HK-2 (cell line): ENCODE data around the gene BAHCC1.

ENCODE experiments used
- DNase-seq: peaks from one replicate; pipeline ENCODE4 v3.0.0-alpha.2; 2018; ENCODE audit not compliant: unreplicated experiment

BAHCC1 gene

DNA sequence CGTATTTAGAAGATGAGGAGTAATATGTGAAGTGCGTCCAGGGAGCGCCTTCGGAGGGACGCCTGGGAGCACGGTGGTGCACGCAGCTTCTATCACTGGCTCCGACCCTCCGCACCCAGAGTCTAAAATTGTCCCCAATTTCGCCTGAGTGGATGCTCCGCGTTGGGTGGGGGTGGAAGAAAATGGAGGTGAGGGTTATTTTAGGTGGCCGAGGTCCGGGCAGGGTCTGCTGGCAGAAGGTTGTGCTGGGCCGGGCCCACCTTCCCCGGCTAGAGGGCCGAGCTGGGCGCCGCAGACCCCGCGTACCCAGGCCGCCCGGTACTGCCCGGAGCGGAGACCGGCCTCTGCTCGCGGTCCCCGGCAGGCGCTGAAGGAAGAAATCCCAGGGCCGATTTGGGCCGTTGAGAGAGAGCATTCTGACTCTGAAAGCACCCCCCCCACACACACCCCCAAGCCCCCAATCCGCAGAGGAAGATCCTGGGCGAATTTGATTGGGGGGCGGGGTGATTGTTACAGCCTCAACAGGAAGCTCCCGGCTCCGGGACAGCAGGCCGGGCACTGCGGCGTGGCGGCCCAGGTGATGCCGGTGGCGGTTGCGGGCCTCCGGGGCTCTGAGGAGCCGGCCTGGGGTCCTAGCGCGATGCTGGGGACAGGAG, 3.0 kb downstream of the BAHCC1 start:
- DNase-seq = no peak

DNA sequence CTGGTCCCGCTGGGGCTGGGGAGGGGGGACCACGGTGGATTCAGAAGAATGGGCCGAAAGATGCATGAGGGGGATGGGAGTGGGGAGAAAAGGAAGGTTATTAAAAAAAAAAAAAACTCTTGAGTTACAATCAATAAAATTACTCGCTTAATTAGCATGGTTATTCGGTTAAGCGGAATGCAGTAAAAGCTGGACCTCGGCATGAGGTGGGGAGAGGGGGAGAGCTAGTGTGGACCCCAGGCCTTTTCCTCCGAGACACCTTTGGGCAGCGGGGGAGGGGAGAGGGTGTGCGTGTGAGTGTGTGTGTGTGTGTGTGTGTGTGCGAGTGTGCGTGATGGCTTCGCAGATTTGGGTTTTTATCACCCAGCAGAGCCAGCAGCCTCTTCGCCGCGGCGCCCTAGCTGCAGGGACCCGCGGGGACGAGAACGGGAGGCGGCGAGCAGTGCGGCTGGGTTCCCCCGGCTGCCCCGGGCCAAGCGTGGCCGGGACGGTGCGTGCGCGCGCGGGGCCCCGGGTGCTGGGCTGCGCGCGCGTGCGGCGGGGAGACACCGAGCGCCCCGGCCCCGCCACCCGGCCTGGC, 3.7 kb downstream of the BAHCC1 start:
- no peak for DNase-seq

DNA sequence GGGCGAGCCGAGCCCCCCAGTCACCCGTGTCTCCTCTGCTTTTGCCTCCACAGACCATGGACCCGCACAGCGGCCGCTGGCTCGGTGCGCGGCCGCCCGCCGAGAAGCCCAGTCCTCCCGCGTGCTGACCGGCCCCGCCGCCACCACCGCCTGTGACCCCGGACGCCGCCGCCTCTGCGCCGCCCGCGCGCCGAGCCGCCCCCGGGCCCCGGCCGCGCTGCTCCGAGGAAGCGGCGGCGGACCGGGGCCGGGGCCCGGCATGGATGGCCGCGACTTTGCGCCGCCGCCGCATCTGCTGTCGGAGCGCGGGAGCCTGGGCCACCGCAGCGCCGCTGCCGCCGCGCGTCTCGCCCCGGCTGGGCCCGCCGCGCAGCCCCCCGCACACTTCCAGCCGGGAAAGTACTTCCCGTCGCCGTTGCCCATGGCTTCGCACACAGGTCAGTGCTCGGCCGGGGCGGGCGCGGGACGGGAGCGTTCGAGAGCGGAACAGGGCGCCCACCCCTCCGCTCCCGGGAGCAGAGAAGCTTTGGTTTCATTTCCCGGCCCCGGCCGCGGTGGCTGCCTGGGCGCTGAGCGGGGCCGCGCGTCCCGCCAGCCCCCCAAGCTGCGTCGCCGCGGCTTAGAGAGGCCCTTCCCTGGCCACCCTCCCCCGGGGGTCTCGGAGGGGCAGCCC, 4.4 kb downstream of the BAHCC1 start:
- no peak for DNase-seq

DNA sequence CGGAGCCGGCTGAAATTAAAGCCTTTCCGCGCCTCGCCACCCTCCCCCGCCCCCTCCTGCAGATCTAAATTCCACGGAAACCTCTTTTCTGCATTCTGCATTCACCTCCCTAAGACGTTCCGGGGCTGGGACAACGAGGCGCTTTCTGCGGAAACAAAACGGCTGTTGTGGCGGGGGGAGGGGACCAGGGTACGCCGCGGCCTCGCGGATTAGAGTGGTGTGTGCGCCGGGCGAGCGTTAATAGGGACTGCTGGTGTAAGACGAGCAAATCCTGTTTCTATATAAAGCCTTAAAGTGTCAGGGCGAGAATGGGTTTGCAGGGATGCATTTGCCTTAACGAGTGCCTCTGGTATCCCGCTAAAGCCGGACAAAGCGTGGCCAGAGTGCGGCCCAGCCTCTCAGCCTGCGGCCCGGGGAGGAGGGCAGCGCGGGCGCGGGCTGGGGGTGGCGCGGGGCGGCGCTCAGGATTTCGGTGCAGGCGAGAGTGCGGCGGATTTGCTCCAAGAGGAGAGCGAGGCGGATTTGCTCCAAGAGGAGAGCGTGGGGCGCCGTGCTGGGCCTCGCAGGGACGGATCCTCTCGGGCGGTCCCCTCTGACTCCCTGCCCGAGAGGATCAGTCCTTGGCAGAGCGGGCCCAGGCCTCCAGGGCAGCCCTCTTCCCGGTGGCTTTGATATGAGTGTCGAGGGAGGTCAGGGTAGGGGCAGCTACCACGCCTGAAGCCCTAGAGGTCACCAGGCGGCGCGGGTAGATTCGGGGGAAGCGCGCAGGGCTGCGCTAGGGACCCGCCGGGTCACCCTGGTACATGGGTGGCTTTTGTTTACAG, 5.1 kb downstream of the BAHCC1 start:
- no peak for DNase-seq

DNA sequence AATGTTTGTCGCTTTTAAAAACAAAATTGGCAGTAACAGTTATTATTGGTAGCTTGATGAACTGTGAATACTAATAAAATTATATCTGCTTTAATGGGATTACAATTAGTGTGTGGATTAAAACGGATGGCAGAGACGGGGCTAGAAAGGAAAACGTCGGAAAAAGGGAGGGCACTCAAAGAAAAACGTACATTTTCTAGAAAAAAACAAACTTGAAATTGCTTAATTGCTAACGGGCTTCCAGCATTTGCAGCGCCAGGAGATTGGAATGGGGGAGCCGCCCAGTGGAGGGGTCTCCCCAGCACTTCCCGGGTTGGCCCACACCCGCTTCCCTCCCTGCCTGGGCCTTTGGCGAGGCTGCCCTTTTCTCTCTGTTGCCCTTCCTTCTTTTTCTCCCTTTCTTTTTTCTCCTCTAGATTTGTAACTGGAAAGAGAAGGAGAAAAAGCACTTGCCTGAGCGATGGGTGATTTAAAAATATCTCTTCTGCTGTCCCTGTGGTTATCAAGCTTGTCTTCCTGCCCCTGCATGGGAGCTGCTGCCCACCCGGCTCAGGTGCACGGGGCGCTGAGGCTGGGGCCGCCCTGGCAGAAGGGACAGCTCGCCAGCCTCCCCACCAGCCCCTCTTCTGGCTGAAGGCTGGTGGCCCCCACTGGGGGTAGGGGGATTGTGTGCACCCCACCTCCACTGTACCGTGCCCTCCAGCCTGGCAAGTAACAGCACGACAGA, 5.9 kb downstream of the BAHCC1 start:
- no peak for DNase-seq

DNA sequence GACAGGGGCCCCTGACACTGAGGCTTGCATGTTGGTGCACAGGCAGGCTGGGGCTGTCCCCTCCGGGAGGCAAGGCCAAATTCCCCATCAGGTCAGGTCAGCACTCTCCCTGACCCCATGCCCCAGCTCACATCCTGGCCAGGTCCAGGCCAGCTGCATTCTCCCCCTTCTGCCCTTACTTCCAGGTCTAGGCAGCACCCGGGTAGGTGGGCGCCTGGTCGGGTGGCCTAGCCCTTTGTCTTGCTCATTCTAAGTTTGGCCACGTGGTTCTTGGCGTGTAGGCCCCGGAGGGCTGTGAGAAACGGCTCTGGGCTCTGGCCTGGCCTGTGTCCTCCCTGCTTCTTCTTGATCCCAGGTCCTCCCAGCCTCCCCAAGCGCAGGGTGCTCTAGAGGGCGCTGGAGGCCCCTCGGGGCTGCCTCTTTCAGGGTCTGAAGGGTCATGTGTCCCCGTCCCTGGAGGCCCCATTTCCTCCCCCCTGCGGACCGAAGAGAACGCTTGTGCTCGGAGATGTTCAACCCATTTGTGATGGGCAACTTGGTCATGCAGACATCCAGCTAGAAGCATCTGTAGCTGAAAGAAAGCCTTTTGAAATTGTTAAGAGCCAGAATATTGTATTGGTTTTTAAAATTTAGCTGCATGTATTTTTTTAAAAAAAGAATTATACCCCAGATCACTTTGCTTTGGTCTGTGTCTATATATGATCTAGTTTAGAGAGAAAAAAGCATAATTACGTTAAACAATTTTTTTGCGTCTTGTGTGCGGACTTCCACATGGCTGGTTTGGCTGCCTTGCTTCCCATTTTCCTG, 6.7 kb downstream of the BAHCC1 start:
- no peak for DNase-seq

DNA sequence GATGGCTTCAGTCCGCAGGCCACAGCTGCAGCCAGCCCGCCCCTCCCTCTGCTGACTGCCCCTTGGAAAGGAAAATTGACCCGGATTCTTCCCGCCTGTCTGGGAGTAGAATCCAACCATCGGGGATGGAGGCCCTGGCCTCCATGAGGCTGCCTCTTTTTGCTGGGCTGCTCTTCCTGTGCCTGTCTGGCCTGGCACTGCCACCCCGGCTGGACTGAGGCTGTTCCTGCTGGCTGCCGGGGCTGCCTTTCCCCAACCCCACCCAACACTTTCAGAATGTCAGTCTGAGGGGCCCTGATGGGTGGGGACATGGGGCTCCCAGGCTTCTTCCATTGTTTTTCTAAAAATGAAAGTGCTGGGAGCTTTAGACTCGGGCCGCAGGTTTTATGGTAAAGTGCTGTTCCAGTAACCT, 7.3 kb downstream of the BAHCC1 start:
- DNase-seq = no peak

DNA sequence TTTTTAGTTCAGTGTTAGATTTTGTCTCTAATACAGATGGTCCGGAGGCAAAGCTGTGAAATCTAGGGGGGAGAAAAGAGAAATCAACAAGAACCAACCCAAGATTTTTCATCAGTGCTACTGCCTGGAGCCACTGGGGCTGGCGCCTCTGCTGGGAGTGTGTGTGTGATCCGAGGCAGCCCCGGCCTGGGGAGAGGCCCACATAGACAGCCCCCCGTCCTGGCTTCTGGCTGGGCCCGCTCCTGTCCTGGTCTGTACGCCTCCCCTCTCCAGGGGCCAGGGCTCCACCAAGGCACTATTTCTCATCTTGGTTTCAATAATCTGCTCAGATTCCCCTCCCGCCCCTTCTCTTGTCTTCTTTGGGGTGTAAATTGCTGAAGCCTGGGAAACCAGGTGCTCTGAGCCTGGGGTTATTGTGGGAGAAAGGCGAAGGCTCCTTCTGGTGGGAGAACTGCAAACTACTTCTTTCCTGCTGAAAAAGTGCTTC, 7.8 kb downstream of the BAHCC1 start:
- no peak for DNase-seq

DNA sequence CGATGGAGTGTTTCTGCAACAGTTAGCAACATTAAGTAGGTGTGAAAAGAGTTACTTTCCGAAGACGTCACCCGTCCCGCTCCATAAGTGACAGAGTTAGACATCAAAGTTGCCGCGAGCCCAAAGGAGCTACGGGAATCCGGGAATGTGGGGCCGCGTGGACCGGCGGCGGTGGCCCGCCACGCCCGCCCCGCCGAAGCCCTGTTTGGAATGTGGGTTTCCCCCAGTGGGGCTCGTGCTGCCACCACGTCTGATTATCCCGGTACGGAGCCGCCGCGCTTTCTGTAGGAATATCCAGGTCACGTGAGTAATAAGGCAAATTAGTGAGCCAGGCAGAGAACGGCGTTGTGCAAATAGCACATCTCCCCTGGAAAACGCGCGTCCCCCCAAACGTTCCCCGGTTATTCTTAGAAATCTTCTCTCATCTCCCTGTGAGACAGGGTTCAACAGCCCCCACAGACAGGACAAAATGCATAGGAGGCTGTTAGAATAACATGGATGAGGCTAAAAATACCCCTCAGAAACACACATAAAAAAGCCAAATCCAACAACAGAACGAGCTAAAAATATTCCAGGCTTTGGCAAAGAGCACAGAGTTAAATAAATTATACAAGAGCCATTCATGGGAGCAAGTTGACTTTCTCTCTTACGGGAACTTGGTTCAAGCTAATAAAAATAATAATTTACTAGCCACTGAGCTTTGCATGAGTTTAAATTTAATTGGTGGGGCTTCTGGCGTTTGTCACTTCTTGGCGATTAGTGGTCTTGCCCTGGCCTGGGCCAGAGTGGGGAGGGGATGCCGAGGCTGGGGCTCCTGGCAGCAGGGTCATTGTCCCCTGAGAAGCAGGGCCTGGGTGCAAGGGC, 8.6 kb downstream of the BAHCC1 start:
- DNase-seq = no peak

DNA sequence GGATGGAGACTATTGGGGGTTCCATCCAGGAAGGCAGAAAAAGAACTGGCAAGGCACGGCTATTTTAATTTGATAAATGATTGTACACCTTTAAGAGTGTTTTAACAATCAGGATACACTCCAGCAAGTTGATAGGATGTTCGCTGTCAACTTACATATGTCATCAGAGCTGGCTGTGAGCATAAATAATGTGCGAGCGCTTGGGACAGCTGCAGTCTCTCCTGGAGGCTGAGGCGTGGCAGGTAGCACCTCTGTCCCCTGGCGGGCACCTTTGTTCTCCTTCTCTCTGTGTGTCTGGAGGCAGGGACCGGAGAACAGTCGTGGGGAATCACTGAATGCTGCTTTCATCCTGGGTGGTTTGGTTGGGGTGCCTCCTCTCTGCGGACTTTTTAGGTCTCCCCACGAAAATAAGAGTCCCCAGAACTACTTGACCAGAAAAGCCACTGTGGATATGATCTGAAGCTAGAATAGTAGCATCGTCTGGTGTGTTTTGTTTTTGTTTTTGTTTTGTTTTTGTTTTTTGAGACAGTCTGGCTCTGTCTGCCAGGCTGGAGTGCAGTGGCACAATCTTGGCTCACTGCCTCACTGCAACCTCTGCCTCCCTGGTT, 9.4 kb downstream of the BAHCC1 start:
- DNase-seq = no peak

DNA sequence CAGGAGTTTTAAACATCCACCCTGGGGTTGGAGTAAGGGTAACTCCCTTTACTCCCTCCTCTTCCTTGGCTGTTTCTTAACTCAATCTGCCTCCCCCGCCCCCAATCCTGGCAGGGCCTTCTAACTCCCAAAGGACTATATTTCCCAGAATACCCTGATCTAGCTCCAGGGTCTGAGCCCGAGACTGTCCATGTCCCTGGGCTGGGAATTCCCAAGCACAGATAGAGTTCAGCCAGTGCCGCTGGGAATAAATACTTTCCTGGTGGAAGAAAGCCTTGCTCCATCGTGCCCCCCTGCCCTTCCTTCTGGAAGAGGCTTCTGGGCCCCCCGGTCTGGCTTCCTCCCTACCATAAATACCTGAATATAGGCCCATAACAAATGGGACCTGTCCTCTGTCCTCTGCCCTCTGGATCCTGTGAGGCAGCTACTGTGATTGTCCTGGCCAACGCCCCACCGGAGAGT, 10.2 kb downstream of the BAHCC1 start:
- DNase-seq = no peak

DNA sequence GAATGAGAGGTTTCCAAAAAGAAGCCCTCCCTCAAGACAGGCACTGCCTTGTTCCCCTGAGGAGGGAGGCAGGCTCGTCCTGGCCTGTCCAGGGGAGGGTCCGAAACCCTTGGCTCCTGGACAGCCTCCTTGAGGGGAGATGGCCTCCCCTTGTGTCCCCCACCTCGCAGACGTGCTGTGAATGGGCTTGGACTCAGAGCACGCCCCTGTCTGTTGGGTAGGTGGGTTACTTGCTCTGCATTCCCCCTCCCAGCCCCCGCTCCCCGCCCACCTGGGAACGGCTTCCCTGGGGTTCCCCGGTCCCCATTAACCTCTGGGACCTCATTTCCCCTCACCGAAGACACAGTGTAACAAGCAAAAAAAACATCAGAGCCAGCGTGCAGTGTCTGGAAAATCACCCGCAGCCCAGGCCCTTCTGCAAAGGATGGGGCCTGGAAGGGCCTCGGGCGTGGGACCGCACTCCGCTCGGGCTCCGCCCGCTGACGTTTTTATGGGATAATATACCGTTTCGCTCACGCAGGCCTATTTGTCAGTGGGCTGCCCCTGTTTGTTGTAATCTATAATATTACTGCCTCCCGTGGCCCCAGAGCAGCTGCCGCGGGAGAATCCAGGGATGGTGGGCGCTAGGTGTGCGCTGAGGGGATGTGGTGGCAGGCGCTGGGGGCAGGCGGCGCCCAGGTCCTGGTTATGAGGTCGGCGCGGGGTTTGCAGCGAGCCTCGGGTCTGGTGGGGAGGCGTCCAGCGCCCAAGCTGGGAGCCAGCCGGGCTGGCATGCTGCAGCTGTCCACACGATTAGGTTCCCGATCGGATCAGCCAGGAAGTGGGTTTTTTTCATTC, 11.1 kb downstream of the BAHCC1 start:
- DNase-seq = no peak

DNA sequence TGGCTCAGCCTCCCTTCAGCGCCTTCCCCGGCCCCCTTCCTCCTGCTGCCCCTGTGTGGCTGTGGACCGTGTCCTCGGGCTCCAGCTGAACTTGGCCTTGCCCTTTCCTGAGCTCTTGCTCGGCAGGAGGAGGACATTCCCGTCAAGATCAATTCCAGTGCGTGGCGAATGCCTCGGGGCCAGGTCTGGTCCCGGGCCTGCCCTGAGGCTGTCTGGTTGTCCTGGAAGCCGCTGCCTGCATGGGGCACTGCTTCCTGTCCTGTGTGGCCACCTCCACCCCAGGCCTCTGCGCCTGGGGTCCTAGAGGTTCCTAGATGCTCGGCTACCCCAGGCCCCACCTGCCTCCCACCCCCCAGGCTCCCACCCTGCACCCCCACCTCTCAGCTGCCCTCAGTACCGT, 12.8 kb downstream of the BAHCC1 start:
- no peak for DNase-seq

DNA sequence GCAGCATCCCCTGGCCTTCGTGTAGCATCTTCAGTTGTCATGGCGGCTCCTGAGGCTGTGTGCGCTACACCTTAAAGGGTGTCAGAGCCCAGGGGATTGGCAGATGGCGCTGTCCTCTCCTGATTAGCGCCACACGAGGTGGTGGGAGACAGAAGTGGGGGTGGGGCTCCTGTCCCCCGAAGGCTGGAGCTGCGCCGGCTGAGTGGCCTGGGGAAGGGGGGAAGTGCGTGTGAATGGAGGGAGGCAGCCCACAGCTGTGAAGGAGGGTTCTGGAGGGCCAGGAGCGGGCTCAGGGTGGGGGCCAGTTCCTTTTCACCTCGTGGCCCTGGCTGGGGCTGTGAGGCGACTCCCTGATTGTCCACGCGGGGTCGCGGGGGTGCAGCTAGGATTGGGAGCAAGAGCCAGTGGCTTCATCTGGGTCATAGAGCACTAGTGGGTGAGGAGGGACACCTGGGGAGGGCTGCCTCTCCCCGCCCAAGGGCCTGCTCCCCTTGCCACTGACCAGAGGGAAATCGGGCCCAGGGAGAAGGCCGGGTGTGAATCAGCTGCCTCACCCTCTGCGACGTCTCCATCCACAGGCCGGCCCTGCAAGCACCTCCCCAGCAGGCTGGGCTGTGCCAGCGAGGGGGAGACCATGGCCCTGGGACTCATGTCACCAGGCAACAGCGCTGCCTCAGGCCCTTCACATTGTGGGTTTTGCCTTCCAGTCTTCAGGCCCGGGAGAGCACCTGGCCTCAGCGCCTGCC, 14.1 kb downstream of the BAHCC1 start:
- DNase-seq = no peak

DNA sequence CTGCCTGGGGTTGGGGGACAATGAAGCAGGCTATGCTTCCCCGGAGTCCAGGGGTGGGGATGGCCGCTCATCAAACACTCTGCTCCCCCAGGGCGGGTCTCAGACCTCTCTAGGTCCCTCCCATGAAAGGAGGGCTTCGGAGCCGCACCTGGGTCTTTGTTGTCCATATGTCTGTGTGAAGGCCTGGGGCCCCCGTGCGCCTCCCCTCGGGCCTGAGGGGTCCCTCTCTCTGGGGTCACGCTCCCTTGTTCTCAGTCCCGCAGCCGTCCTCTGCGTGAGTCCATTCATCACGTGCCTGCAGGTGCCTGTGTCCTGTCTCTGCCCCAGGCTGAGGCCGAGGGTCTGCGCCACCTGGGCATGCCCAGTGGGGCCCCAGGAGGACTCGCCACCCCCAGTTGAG, 15.6 kb downstream of the BAHCC1 start:
- DNase-seq = no peak

DNA sequence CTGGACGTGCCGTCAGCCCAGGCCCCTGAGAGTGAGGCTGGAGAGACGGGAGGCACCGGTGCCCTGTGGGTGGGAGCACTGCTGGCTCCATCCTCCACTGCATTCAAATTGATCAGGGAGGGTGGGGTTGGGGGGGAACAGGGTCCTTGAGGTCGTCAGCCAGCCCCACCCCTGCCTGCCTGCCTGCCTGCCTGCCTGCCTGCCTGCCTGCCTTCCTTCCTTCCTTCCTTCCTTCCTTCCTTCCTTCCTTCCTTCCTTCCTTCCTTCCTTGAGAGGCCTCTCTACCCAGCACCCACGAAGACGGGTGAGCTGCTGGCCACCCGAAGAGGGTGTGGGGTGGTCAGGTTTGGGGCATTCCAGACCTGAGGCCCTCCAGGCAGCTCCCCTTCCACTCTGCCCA, 16.0 kb downstream of the BAHCC1 start:
- DNase-seq = no peak

DNA sequence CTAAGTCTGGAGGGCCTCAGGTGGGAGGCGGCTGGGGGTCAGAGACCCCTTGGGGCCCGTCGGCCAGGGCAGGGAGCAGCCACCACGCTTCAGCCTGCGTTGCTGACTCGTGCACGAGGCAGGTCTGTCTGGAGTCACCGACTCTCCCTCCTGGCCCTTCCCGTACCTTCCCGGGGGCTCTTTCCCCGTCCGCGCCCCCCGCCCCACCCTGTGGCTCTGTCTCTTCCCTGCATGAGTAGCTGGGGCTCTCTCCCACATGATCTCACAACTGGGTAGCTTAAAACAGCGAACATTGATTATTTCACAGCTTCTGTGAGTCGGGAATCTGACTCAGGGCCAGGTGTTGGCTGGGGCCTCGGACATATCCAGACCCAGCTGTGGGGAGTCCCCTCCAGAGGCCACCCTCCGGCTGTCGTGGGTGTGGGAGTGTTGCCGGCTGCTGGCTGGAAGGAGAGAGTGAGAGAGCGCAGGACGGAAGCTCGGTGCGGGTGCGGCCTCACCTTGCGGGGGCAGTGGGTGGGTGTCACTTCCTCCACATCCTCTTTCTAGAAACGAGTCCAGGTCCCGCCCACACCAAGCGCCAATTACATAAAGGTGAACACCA, 17.3 kb downstream of the BAHCC1 start:
- DNase-seq = no peak
